NCI-H1930 (cell line): Measurements from ENCODE around the gene FCER2.
A peak's percentile ranks its signal among the peaks of the same experiment; 100 is the strongest.
"Not testable (repeated sequence)": the region's sequence is repeated elsewhere in the genome, so short reads cannot be mapped to it uniquely, and the experiment has no call there.

Experiments used
- DNase-seq, 2 experiments: peaks; one replicate each; lab custom pipeline; 2025; lab: John Stamatoyannopoulos, UW

Gene FCER2, protein sequence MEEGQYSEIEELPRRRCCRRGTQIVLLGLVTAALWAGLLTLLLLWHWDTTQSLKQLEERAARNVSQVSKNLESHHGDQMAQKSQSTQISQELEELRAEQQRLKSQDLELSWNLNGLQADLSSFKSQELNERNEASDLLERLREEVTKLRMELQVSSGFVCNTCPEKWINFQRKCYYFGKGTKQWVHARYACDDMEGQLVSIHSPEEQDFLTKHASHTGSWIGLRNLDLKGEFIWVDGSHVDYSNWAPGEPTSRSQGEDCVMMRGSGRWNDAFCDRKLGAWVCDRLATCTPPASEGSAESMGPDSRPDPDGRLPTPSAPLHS

DNA sequence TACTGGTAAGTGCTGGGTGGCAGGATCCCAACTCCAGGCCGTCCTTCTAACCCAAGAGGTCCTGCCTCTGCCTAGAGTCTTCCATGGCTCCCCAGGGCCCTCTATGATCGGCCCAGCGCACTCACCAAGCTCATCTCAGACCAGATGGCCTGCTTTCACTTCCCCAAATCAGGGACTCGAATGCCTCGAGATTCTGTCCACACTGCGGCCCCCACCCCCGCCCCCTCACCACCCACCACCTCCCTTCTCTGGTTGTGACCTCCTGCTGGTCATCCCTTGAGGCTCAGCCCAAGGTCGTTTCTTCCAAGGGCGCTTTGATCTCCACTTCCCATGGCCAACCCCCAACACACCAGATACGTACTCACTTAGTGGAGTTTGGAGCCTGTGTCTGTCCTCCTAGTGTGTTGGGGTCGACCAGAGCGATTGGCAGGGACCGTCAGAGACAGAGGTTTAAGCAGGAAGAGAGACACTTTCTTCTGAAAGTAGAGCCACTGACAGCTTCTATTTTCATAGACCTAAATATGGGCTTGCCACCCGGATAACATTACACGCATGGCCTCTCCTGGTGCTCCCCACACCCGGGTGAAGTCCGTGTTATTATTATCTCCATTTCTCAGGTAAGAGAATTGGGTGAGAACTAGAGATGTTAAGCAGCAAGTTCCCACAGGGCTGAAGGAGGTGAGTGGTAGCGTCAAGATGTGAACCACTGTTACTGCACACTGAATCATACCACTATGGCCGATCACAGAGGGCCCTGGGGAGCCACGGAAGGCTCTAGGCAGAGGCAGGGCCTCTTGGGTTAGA is at the start of gene FCER2:
Gene FCER2, minus strand, starts transcription at position 478 of the 804 bp plus-strand sequence. CDS start 2,371 bp downstream, outside the sequence.
- no peak for DNase-seq

- no peak for DNase-seq
These were observed 49.3 kb upstream of the FCER2 start for GRCh38 chr19:7751157-7751783.

- peak in 1 of 2 experiments; percentile 6 for DNase-seq
These were observed 46.8 kb upstream of the FCER2 start for GRCh38 chr19:7748756-7749155.

GRCh38 chr19:7748171-7748570 is 46.2 kb upstream of the FCER2 start:
- DNase-seq: no peak

DNA sequence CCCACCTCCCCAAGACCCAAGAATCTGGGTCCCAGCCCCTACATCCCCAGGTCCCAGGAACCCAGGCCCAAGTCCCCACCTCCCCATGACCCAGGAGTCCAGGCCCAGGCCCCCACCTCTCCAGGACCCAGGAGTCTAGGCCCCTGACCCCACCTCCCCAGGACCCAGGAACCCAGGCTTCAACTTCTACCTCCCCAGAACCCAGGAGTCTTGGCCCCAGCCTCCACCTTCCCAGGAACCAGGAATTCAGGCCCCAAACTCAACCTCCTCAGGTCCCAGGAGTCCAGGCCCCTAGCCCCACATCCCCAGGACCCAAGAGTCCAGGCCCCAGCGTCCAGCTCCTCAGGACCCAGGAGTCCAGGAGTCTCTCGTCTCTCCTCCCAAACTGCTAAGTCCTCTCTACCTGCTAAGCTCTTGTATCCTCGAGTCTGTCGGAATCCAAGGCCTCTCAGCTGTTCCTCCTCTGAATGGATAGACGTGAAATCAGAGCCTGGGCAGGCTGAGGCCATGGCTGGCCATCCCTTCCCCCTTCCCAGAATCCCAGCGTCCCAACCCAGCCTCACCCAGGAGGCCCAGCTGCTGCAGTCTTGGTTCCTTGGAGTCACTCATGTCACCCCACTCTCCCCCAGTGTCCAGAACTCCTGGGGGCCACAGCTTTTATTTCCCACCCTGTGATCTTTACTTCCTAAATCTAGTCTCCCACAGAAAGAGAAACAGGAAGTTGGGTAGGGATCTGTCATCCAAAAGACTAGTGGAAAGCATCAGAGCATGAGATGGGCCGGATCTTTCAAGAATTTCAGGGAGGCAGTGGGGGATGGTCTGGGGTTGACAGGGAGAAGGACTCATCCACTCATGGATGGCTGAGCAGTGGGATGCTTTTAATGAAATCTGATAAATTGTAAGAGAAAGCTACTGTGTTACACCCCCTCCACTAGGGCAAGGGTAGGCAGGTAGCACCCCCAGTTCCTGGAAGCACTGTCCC is 45.3 kb upstream of the FCER2 start, which contains the start of gene CD209:
Gene CD209, minus strand, starts transcription at position 632 of the 982 bp plus-strand sequence. Its CDS starts 23 bp downstream, at position 609.
- DNase-seq: no peak

GRCh38 chr19:7746306-7746705 is 44.4 kb upstream of the FCER2 start:
- not testable (repeated sequence) for DNase-seq

DNA sequence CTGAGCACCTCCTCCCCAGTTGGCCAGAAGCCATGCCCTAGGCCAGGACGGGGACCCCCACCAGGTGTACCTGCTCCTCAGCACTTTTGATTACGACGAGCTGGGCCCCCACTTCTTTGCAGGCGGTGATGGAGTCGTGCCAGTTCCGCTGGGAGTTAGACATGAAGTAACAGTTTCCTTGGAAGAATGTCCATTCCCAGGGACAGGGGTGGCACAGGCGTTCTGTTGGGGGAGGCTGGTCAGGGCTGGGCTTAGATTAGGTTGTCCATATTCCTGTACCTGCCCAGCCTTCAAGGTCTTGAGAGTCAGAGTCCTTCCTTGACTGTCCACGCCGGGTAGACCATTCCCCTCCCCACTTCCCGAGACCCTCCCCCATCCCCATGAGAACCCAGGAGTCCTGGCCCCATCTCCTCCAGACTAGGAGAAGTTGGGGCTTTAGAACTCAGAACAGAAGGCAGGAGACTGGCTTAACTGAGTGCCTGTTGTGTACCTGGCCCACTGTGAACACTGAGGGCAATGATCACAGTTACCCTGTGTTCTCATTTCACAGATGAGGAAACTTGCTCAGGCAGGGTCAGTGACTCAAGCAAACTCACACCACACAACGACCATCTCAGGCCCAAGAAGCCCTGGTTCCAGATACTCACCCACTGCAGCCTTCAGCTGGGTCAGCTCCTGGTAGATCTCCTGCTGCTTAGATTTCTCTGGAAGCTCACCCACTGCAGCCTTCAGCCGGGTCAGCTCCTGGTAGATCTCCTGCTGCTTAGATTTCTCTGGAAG is 43.1 kb upstream of the FCER2 start:
- DNase-seq: no peak

- no peak for DNase-seq
These were observed 42.4 kb upstream of the FCER2 start for GRCh38 chr19:7744199-7744786.

DNA sequence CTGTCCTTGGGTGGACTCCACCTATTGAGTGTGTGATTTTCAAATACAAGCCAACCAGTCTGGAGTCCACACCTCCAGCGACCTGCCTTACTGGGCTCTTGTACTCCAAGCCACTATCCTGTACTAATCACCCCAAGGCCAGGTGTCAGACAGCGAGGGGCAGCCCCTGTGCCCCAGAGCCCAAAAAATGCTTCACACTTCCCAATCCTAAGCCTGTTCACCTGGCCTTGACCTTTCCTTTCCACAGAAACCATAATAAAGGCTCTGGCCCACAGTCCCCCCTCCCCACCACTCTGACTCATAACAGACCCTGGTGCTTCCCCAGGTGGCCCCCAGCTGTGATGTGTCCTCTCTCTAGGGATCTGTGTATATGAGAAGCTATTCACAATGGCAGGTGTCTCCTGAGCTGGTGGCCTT is 41.5 kb upstream of the FCER2 start:
- no peak for DNase-seq

DNA sequence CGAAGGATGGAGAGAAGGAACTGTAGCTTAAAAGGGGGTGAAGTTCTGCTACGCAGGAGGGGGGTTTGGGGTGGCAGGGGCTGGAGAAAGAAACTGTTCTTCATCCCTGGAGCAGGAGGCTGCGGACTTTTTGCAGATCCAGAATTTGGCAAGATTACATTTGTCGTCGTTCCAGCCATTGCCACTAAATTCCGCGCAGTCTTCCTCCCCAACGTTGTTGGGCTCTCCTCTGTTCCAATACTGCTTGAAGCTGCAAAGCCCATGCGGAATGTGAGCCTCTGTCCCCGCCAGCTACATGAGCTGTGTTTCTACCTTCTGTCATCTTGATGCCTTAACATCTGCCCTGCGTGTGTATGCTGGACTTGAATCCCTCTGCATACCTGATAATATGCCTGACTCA is 41.1 kb upstream of the FCER2 start:
- no peak for DNase-seq

DNA sequence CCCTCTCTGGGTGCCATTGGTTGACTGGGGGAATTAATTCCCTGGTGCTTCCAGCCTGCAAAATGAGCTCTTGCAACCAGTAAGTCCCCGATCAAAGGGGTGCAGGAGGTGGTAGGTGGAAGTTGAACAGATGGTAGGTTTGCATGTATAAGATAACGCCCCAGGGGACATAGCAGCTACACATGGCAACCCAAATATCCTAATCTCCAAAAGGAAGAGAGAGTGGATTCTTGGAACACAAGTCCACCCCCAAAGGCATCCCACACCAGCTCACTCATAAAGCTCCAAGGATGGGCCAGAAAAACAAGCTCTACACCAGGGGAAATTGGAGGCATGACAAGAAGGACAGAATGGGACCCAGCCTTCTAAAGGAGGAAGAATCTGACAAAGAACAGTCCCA is 40.6 kb upstream of the FCER2 start:
- DNase-seq: no peak

GRCh38 chr19:7740682-7741054 is 38.7 kb upstream of the FCER2 start:
- no peak for DNase-seq

GRCh38 chr19:7739801-7740681 is 38.1 kb upstream of the FCER2 start:
- no peak for DNase-seq

GRCh38 chr19:7739211-7739755 is 37.4 kb upstream of the FCER2 start:
- DNase-seq: no peak

GRCh38 chr19:7738023-7738422 is 36.1 kb upstream of the FCER2 start:
- DNase-seq: no peak

GRCh38 chr19:7737215-7737614 is 35.3 kb upstream of the FCER2 start:
- DNase-seq: no peak

DNA sequence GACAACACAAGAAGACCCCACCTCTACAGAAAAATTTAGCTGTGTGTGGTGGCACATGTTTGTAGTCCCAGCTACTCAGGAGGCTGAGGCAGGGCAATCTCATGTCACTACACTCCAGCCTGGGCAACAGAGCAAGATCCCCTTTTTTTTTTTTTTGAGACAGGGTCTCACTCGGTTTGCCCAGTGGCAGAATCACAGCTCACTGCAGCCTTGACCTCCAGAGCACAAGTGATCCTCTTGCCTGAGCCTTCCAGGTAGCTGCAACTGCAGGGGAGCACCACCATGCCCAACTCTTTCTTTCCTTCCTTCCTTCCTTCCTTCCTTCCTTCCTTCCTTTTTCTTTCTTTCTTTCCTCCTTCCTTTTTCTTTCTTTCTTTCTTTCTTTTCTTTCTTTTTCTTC is 34.2 kb upstream of the FCER2 start:
- no peak for DNase-seq

- DNase-seq: no peak
These were observed 32.6 kb upstream of the FCER2 start for GRCh38 chr19:7734220-7735203.
